Neuron (in vitro differentiated cells): ENCODE data around the gene RPH3AL.

ENCODE experiments used
- H2AFZ ChIP-seq: one replicate; pipeline ENCODE4 v1.6.1; 2013; ENCODE audit warnings: low read depth, mild to moderate bottlenecking, inconsistent platforms, low read length, moderate library complexity
- H3K27me3 ChIP-seq: one replicate; pipeline ENCODE4 v1.6.1; 2013; ENCODE audit warnings: low read length; ENCODE audit not compliant: insufficient read depth
- H3K36me3 ChIP-seq: one replicate; pipeline ENCODE4 v1.6.1; 2013; ENCODE audit warnings: low read length; ENCODE audit not compliant: insufficient read depth
- H3K4me1 ChIP-seq: one replicate; pipeline ENCODE4 v1.6.1; 2013; ENCODE audit warnings: low read length; ENCODE audit not compliant: insufficient read depth
- H3K4me3 ChIP-seq: 2 replicates; pipeline ENCODE4 v1.5.1; 2013; ENCODE audit warnings: mild to moderate bottlenecking, low read length, moderate library complexity
- H3K9me3 ChIP-seq: one replicate; pipeline ENCODE4 v1.6.1; 2013; ENCODE audit warnings: low read length

The RPH3AL gene

GRCh38 chr17:310111-311010 is 42.2 kb downstream of the RPH3AL start:
- Histone ChIP-seq H3K4me3 (no peak overlapping the region), H3K36me3 (no peaks in the 10 kb centered on the region), H3K4me1 (peaks cover 15% of the 10 kb centered on the region), H2AFZ (no peak overlapping the region), H3K9me3 (peaks cover under 1% of the 10 kb centered on the region), H3K27me3 (no peaks in the 10 kb centered on the region)

- no peak overlapping the region for H2AFZ ChIP-seq
- H3K27me3 ChIP-seq, result no peaks in the 10 kb centered on the region
- no peaks in the 10 kb centered on the region for H3K9me3 ChIP-seq
- peaks cover 18% of the 10 kb centered on the region for H3K4me1 ChIP-seq
- no peak overlapping the region for H3K4me3 ChIP-seq
- no peaks in the 10 kb centered on the region for H3K36me3 ChIP-seq
Observed at GRCh38 chr17:309361-309888, 43.2 kb downstream of the RPH3AL start.

GRCh38 chr17:307741-308507 is 44.7 kb downstream of the RPH3AL start:
- Histone ChIP-seq H3K4me3 (peak overlapping the region; percentile 26), H3K27me3 (no peaks in the 10 kb centered on the region), H3K36me3 (no peaks in the 10 kb centered on the region), H3K9me3 (no peaks in the 10 kb centered on the region), H3K4me1 (peaks cover 22% of the 10 kb centered on the region), H2AFZ (peak overlapping the region; percentile 68)

GRCh38 chr17:307295-307691 is 45.3 kb downstream of the RPH3AL start:
- H3K4me1 ChIP-seq, result peaks cover 22% of the 10 kb centered on the region

DNA sequence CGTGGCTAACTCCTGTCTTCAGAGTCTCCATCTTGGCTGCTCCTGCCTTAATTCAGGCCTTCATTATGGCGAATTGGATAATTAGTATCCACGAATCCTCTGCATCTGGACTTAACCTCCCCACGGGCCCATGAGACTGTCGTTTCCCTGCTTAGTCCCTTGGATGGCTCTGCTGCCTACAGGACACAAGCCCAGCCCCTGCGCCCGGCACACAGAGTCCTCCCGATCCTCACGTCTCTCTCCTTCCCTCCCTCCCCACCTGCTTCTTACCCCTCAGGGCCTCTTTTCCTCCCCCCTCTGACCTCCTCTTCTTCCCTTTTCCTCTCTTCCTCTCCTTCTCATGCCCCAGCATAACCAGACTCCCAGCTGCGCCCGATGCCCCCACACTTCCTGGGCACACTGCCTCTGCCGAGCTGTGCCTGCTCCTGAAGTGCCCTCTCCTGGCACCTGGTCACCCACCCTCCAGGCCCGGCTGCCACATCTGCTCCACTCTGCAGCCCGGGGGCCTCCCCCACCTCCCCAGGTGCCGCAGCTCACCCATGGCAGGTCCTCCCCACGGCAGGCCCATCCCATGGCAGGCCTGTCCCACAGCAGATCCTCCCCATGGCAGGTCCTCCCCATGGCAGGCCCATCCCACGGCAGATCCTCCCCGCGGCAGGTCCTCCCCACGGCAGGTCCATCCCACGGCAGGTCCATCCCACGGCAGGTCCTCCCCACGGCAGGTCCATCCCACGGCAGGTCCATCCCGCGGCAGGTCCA is 45.9 kb downstream of the RPH3AL start:
- H3K27me3 ChIP-seq, result no peaks in the 10 kb centered on the region
- peaks cover 22% of the 10 kb centered on the region for H3K4me1 ChIP-seq
- H3K36me3 ChIP-seq, result no peaks in the 10 kb centered on the region
- no peaks in the 10 kb centered on the region for H3K9me3 ChIP-seq
- H3K4me3 ChIP-seq, result no peak overlapping the region
- H2AFZ ChIP-seq, result no peak overlapping the region

More at GRCh38 chr17:307295-307691, 45.3 kb downstream of the RPH3AL start:
- Histone ChIP-seq H3K4me3 (peak overlapping the region; percentile 26), H2AFZ (peak overlapping the region; percentile 68), H3K36me3 (no peaks in the 10 kb centered on the region), H3K27me3 (no peaks in the 10 kb centered on the region), H3K9me3 (no peaks in the 10 kb centered on the region)

DNA sequence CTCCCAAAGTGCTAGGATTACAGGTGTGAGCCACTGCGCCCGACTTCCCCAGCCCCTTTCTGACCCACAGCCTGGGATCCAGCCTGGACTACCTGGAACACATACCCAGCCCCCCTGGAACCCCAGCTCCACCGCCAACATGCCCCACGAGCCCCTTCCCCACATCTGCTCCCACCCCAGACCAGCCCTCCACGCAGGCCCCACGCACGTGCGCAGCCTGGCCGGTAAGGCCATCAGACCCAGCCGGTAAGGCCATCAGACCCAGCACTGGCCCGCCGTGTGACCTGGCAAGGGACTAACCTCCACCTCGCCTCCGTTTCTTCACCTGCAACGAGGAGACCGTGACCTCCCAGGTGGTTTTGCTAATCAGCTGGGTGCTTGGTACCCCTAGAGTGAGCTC is 46.5 kb downstream of the RPH3AL start:
- H3K36me3 ChIP-seq, result no peaks in the 10 kb centered on the region
- peaks cover 22% of the 10 kb centered on the region for H3K4me1 ChIP-seq
- no peaks in the 10 kb centered on the region for H3K9me3 ChIP-seq
- no peaks in the 10 kb centered on the region for H3K27me3 ChIP-seq
- no peak overlapping the region for H3K4me3 ChIP-seq
- H2AFZ ChIP-seq, result no peak overlapping the region

DNA sequence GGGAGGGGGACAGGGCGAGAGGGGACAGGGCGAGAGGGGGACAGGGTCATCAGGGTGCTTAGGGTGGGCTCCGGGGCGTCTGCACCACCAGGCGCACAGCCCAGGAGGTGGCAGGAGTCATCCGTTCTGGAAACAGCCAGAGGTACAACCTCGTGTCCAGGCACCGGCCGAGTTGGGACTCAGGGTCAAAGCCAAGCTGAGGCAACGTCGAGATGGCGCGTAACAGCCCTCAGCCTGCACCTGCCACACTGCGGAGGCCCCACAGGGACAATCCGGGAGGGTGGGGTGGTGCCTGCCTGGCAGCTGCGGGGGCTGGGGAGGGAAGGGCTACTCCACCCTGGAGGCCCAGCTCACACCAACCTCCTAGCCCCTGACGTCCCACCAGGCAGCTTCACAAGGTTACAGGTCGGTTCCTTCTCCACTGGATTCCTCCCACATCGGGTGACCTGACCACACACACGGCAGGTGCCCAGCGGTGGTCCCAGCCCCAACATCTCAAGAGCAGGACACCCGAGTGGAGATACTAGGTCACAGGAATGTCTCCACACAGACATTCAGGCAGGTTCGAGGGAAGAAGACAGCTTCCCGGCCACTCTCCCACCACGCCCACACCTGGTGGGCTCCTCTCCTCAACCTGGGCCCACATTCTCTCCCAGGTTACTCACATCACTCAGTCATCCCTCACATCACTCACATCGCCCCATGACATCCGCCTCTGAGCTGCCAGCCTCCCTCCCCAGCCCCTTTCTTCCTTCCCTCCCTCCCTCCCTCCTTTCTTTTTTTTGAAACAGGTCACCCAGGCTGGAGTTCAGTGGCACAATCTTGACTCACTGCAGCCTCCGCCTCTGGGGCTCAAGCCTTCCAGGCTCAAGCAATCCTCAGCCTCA is 47.3 kb downstream of the RPH3AL start:
- Histone ChIP-seq H3K4me3 (no peak overlapping the region), H3K4me1 (peaks cover 22% of the 10 kb centered on the region), H3K27me3 (no peaks in the 10 kb centered on the region), H2AFZ (no peak overlapping the region), H3K36me3 (no peaks in the 10 kb centered on the region), H3K9me3 (no peaks in the 10 kb centered on the region)

GRCh38 chr17:304461-304860 is 48.1 kb downstream of the RPH3AL start:
- peak overlapping the region; percentile 39 for H2AFZ ChIP-seq
- no peaks in the 10 kb centered on the region for H3K27me3 ChIP-seq
- H3K4me1 ChIP-seq, result peaks cover 22% of the 10 kb centered on the region
- no peaks in the 10 kb centered on the region for H3K36me3 ChIP-seq
- no peak overlapping the region for H3K4me3 ChIP-seq
- no peaks in the 10 kb centered on the region for H3K9me3 ChIP-seq

- H3K4me3 ChIP-seq, result no peak overlapping the region
- peaks cover 16% of the 10 kb centered on the region for H3K4me1 ChIP-seq
- H3K9me3 ChIP-seq, result no peaks in the 10 kb centered on the region
- no peaks in the 10 kb centered on the region for H3K27me3 ChIP-seq
- H3K36me3 ChIP-seq, result no peaks in the 10 kb centered on the region
- no peak overlapping the region for H2AFZ ChIP-seq
Observed at GRCh38 chr17:303168-303567, 49.4 kb downstream of the RPH3AL start.

- Histone ChIP-seq H3K4me1 (peaks cover 8% of the 10 kb centered on the region), H3K4me3 (no peak overlapping the region), H3K9me3 (no peaks in the 10 kb centered on the region), H2AFZ (no peak overlapping the region), H3K36me3 (no peaks in the 10 kb centered on the region), H3K27me3 (no peaks in the 10 kb centered on the region)
Observed at GRCh38 chr17:302300-302698, 50.3 kb downstream of the RPH3AL start.

- Histone ChIP-seq H3K4me3 (no peak overlapping the region), H2AFZ (no peak overlapping the region), H3K36me3 (no peaks in the 10 kb centered on the region), H3K9me3 (no peaks in the 10 kb centered on the region), H3K27me3 (no peaks in the 10 kb centered on the region), H3K4me1 (peaks cover 12% of the 10 kb centered on the region)
Observed at GRCh38 chr17:301681-302299, 50.8 kb downstream of the RPH3AL start.

- no peak overlapping the region for H3K4me3 ChIP-seq
- H3K27me3 ChIP-seq, result no peaks in the 10 kb centered on the region
- H3K36me3 ChIP-seq, result no peaks in the 10 kb centered on the region
- no peaks in the 10 kb centered on the region for H3K9me3 ChIP-seq
- H3K4me1 ChIP-seq, result peaks cover 20% of the 10 kb centered on the region
- H2AFZ ChIP-seq, result no peak overlapping the region
Observed at GRCh38 chr17:300881-301280, 51.7 kb downstream of the RPH3AL start.
